ENCODE results near the gene RNF182. TPM values are rescaled to one million over a fixed set of nuclear protein-coding genes. Genes with fewer than 3 reads are reported as not detected.
A peak's percentile ranks its signal among the peaks of the same experiment; 100 is the strongest.
"Not testable (repeated sequence)": the region's sequence is repeated elsewhere in the genome, so short reads cannot be mapped to it uniquely, and the experiment has no call there.

The RNF182 gene
- total RNA-seq, 1 donor from 2014 or later = under 0.01 TPM

DNA sequence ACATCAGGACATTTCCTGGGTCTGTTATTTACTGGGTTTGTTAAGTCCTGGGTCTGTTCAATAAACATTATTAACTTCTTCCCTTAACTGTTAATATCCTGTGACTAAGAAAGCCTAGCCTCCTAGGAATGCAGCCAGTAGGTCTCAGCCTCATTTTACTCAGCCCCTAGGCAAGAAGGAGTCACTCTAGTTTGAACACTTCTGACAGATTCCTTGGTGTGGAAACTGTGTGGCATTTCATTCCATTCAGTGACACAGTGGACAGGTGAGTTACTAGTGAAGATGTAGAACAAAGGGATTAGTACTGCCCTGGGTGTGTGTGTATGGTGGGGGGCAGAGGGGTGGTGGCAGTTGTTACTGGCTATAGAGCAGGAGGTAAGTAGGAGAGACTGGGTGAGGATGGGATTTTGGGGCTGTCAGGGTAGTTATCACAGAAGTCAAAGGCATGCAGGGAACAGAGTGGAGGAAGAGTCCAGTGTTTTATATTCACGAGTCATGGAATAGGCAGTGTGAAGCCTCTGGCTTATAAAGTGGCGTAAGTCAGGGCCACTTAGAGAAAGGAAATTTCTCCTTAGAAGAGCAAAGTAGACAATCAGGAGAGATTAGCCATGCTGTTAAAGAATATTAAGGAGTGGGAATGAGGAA lies 28.4 kb downstream of the RNF182 start:
- no peak for DNase-seq (ENCODE audit: low read depth in 2 of 2)

DNA sequence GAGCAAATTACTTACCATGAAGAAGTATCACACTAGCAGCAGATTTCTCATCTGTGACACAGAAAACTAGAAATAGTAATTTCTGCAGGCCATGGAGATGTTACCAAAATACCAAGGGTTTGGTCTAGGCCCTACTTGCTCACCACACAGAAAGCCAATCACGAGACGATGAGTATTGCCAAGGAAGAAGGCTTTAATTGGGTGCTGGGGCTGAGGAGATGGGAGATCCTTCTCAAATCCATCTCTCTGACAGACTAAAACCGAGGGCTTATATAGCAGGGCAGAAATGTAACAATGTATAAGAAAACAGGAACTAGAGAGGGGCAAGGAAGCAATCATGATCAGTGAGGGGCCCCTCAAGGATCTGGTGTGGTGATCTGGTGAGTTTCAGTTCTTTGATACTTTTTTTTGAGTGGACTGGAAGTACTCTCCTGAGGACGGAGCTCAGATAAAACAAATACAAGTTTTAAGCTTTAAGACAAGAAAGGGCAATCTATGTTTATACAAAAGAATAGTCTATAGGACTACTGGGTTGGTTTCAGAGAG lies 40.9 kb downstream of the RNF182 start:
- DNase-seq (ENCODE audit: low read depth in 2 of 2) = no peak

DNA sequence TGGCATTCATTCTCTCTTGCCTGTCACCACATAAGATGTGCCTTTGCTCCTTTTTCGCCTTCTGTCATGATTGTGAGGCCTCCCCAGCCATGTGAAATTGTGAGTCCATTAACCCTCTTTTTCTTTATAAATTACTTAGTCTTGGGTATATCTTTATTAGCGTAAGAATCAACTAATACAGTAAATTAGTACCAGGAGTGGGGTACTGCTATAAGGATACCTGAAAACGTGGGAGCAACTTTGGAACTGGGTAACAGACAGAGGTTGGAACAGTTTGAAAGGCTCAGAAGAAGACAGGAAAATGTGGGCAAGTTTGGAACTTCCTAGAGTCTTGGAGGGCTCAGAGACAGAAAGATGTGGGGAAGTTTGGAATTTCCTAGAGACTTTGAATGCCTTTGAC lies 46.6 kb downstream of the RNF182 start:
- no peak for DNase-seq (ENCODE audit: low read depth in 2 of 2)

- not testable (repeated sequence) for DNase-seq (ENCODE audit: low read depth in 2 of 2)
These were observed 47.9 kb downstream of the RNF182 start for GRCh38 chr6:13972602-13973001.

DNA sequence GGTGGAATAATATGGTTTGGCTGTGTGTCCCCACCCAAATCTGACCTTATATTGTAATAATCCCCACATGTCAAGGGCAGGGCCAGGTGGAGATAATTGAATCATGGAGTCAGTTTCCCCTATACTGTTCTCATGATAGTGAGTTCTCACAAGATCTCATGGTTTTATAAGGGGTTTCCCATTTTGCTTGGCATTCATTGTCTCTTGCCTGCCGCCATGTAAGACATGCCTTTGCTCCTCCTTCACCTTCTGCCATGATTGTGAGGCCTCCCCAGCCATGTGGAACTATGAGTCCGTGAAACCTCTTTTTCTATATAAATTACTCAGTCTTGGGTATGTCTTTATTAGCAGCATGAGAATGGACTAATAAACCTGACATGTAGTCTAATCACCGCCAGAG lies 48.7 kb downstream of the RNF182 start:
- DNase-seq (ENCODE audit: low read depth in 2 of 2) = not testable (repeated sequence)

DNA sequence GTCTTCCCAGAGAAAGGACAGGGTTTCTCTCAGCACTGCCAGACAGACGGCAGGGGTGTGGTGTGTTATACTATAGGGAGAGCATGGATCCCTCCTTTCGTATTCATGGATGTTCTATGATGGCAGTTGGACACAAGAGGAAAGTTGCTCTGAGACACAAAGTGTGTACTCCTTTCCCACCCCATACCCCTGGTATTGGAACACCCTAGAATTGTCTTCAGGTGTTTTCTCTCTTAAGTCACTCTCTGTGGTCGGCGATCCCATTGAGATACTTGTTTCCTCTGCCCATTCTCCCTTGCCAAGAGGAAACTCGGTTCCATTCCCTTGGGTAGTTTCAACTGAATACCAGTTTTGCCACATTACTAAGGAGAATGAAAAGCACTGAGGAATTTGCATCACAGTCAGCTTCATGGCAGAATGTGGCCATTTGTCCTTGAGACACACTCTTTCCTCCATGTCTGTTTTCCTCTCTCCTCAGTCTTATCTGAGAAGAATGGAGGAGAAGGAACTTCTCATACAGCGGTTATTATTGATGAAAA lies 53.4 kb downstream of the RNF182 start:
- no peak for DNase-seq (ENCODE audit: low read depth in 2 of 2)

DNA sequence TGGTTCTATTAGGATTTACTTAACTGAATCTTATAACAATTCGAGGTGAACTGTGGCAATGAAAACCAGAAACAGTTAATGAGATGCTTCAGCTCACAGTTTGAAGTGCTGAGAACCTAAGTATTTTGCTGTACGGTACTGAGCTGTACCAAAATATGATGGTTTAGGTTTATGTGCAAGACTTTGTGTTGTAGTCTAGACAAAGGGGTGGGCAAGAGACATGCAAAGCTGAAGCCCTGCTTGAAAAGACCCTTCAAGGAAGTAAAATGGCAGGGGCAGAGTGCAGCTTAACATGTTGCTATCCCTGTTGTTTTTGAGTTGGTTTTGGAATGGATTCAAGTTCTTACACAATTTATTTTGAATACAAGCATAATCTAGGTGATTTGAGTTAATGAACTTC lies 54.0 kb downstream of the RNF182 start:
- no peak for DNase-seq (ENCODE audit: low read depth in 2 of 2)

DNA sequence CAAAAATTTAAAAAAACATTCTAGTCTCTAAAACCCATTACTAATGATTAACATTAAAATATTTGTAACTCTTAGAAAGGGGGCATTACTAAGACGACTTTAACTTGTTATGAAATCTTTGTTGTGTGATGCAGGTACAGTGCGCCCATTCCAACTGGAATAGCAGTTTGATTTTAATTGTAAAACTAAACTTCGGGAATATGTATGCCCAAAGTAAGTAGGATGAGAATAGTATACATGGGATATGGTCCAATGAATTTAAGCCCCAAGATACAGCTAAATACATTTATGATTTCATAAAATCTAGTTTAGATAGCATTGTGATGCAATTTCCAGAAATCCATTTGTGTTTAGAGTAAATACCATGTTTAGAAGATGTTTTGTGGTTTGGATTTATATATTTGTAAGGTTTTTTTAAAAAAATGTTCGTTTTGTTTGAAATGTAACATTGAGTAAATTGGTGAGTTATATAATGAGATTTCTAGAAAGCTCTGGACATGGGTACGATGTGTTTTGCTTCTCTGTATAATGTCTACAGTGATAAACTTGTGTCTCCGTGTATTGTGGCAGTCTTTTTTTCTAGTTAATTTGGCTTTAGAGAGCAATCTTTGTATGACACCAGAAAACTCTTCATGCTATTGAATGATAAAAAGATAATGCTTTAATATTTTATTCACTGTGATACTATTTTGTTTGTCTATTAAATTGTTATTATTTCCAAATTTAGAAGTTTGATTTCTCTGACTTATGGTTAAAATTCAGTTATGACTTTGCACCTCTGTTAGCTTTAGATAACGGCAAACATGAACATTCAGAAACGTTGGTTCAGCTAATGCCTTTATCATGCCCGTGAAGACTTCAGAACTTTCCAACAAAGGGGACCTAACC lies 54.8 kb downstream of the RNF182 start:
- DNase-seq (ENCODE audit: low read depth in 2 of 2) = no peak

DNA sequence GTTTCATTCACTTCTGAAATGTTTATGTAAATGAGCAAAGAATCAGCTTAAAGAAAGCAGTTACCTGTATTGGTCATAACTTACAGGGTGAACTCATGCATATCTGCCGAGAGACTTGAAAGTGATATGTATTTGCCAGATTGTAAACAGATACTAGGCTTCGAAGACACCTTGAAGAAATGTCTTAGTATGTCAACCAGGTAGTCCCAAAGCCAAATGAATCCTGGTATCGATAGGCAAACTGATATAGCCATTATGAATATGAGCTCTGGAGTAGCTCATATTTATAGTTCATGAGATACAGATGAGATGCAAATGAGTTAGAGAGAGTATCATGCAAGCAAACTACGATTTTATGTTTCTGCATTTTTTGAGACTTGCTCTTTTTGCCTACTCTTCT lies 55.8 kb downstream of the RNF182 start:
- DNase-seq (ENCODE audit: low read depth in 2 of 2) = no peak

DNA sequence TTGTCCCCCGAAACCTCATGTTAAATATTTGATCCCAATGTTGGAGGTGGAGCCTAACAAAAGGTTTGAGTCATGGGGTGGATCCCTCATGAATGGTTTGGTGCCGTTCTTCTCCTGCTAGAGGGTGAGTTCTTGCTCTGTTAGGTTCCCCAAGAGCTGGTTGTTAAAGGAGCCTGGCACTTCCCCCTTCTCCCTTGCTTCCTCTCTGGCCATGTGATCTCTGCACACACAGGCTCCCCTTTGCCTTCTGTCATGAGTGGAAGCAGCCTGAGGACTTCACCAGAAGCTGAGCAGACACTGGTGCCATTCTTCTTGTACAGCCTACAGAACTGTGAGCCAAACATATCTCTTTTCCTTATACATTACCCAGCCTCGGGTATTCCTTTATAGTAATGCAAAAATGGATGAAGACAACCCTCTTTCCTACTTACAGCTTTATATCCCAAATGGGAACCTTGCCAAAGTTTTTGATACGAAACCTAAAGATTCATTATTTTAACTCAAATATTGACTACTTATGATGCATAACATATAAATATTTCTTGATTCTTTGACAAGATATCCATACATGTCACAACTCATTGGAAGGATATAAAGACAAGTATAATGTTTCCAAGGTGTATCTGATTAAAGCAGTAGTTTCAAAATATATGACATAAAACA lies 61.0 kb downstream of the RNF182 start:
- no peak for DNase-seq (ENCODE audit: low read depth in 2 of 2)

DNA sequence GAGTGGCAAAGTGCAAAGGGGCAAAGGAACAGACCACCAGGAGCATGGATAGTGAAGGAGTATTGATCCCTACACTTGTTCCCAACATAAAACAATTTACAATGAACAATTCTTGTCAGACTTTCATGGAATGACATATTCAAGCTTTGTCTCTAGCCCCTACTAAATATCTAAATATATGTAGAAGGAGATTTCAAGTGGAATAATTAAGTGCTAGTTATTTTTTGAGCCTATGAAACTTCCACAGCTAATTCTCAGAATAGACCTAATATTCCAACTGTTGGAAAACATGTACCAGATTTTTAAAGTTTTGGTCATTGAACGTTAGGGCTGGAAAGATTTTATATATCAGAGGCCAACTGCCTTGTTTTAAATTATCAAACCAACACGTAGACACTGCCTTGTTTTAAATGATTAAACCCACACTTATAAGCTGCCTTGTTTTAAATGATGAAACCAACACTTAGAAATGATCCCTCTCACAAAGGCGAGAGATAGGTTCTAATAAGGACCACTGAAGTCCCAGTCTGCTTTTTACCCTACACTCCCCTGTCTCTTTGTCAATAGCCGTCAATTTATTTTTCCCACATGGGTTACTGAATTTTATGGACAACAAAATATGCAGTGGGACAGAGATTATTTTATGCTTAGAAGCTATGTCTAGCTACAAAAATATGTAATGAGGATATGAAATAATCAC lies 62.1 kb downstream of the RNF182 start:
- no peak for DNase-seq (ENCODE audit: low read depth in 2 of 2)

DNA sequence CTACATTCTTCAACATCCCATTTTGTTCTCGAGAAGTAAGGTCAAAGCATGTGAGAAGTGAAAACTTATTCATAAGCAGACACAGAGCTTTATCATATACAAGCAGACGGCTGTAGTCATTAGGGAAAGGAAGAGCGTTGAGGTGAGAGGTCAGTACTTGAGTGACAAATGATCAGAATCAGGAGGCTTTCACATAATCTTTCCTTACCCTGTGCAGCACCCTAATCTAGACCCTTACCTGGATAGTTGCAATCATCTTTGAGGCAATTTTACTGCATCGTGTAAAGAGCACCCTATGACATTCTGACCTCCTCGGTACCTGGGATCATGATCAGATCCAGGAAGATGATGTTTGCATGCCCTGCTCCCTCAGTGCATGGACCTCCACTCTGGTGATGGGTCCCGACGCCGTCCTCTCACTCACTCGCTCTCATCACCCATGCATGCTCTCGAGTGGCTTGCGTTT lies 62.7 kb downstream of the RNF182 start:
- DNase-seq (ENCODE audit: low read depth in 2 of 2) = no peak

DNA sequence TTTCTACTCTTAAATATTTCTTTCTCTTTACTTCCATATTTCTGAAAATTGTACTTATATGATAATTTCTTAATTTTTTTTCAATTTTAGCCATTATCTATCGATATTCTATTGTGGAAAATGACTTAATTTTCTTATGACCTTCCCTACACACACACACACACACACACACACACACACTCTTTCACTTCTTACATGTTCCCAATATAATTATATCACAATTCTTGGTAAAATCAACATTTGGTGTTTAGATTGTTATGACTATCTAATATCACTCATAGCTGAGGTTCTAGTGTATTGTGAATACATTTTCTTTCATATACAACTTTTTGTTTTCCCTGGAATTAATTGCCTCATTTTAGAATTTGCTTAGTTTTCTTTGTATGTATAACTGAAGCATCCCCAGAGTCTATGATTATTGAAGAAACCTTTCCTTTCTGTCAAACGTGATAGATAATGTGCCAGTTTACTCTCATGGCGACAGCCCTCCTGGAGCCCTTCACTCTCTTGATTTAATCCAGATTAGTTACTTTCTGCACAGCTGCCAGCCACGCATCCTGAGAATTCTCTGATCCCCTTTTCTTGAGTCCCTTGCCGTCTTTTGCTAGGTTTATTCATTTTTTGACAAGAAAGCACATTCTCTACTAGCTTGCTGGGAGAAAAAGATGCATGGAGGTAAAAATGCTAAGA lies 63.4 kb downstream of the RNF182 start:
- no peak for DNase-seq (ENCODE audit: low read depth in 2 of 2)

GRCh38 chr6:13988908-13989307 lies 64.2 kb downstream of the RNF182 start:
- no peak for DNase-seq (ENCODE audit: low read depth in 2 of 2)

- peak in 1 of 2 donors; percentile 13 for DNase-seq (ENCODE audit: low read depth in 2 of 2)
These were observed 64.9 kb downstream of the RNF182 start for GRCh38 chr6:13989496-13990144.

DNA sequence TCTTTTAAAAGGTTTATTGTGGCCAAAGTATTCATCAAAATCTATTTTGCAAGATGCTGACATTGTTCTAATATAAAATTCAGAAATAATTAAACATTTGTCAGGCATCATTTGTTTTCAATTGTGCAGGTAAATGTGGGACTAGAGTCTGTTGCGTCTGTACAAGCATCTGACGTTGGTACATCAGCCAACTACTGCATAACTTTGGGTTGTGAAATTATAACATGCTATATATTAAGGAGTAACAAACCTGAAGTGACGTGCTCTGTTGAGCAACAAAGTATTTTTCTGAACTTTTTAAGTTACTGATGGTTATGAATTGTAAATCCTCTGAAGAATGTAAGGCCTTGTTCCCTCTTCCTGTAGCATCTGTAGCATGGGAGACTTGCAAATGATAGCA lies 66.0 kb downstream of the RNF182 start:
- no peak for DNase-seq (ENCODE audit: low read depth in 2 of 2)

- DNase-seq (ENCODE audit: low read depth in 2 of 2) = no peak
These were observed 66.6 kb downstream of the RNF182 start for GRCh38 chr6:13991393-13991792.

DNA sequence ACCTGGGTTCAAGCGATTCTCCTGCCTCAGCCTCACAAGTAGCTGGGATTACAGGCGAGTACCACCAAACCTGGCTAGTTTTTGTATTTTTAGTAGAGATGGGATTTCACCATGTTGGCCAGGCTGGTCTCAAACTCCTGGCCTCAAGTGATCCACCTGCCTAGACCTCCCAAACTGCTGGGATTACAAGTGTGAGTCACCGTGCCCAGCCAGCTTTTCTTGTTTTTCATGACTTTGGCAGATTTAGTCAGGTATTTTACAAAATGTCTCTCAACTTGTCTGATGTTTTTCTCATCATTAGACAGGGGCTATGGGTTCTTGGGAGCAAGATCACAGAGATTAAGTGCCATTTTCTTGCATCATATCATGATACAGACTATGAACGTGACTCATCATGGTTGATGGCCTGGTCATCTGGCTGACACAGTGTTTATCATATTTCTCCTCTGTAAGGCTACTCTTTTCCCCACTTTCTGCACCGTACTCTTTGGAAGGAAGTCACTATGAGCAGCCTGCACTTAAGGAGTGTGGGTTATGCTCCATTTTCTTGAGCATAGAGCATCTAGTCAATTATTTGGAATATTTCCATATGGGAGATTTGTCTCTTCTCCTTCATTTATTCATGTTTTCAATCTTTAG lies 67.8 kb downstream of the RNF182 start:
- DNase-seq (ENCODE audit: low read depth in 2 of 2) = peak in 1 of 2 donors; percentile 28

GRCh38 chr6:13993416-13993815 lies 68.7 kb downstream of the RNF182 start:
- no peak for DNase-seq (ENCODE audit: low read depth in 2 of 2)

DNA sequence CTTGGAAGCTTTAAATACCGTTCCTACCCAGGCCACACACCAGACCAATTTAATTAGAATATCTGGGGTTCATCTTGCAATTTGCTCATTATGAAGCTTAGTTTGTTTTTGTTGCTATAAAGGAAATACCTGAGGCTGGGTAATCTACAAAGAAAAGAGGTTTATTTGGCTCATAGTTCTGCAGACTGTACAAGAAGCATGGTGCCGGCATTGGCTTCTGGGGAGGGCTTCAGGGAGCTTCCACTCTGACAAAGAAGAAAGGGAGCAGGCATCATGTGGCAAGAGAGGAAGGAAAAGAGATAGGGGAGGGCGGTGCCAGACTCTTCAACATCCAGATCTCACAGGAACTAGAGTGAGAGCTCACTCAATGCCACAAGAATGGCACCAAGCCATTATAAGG lies 73.6 kb downstream of the RNF182 start:
- no peak for DNase-seq (ENCODE audit: low read depth in 2 of 2)
